Nephron progenitor cell (in vitro differentiated cells): ENCODE data around the gene FAM120B.

ENCODE experiments used
- DNase-seq: peaks from one replicate; pipeline ENCODE4 v3.0.0; 2021
- H3K27ac Mint-ChIP-seq: 2 replicates; pipeline ENCODE4 v1.8.0; 2021; ENCODE audit warnings: mild to moderate bottlenecking, moderate library complexity, mixed read lengths
- H3K27me3 Mint-ChIP-seq: 2 replicates; pipeline ENCODE4 v1.8.0; 2021; ENCODE audit warnings: mild to moderate bottlenecking, low read depth, mixed read lengths; ENCODE audit not compliant: poor library complexity
- H3K36me3 Mint-ChIP-seq: 2 replicates; pipeline ENCODE4 v1.8.0; 2021; ENCODE audit warnings: low read depth, mixed read lengths
- H3K4me1 Mint-ChIP-seq: 2 replicates; pipeline ENCODE4 v1.8.0; 2021; ENCODE audit warnings: mixed read lengths
- H3K4me3 Mint-ChIP-seq: 2 replicates; pipeline ENCODE4 v1.8.0; 2021; ENCODE audit warnings: mild to moderate bottlenecking, moderate library complexity, mixed read lengths
- H3K9me3 Mint-ChIP-seq: 2 replicates; pipeline ENCODE4 v1.8.0; 2021; ENCODE audit warnings: mild to moderate bottlenecking, moderate library complexity, mixed read lengths
- TF ChIP-seq, protein P1 (sequence below): fragments of 200-600 bp; sonication (generic); IDR thresholded peaks from 2 replicates; pipeline ENCODE4 v1.5.0; 2021; ENCODE audit warnings: antibody characterized with exemption

The FAM120B gene

DNA sequence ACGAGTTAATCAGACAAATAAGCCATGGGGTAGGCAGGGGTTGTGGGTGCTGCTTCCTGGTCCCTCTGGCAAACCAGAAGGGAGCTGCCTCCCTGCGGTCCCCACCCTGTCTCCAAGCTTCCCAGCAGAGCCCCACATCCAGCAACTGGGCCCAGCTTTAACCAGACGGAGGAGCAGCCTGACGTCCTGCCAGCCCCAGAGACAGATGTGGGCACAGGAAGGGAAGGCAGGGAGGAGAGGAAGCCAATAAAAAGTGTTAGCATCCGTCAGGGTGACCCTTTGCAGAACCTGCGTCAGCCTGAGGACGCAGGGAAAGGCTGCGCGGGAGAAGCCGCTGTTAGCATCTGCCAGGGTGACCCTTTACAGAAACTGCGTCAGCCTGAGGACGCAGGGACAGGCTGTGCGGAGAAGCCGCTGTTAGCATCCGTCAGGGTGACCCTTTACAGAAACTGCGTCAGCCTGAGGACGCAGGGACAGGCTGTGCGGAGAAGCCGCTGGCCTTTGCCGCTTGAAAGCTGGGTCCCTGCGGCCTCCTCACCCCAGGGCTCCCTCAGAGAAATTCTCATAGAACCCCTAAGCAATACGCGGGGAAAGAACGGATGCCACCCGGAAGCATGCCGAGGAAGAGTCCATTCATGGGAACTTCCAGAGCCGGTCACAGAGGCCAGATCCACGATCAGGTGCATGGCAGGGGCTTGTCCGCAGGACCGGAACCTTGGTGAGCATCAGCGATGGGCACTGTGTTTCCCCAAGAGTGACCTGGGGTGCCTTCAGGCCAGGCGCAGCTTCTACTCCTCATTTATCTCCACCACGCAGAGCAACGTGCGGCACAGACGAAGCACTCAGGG, 31.6 kb upstream of the FAM120B start:
- peaks cover 10% of the 10 kb centered on the region for H3K27me3 Mint-ChIP-seq
- H3K36me3 Mint-ChIP-seq: peaks cover 2% of the 10 kb centered on the region
- peaks cover 72% of the 10 kb centered on the region for H3K4me1 Mint-ChIP-seq
- no peak overlapping the region for H3K4me3 Mint-ChIP-seq
- TF ChIP-seq, protein P1, sequence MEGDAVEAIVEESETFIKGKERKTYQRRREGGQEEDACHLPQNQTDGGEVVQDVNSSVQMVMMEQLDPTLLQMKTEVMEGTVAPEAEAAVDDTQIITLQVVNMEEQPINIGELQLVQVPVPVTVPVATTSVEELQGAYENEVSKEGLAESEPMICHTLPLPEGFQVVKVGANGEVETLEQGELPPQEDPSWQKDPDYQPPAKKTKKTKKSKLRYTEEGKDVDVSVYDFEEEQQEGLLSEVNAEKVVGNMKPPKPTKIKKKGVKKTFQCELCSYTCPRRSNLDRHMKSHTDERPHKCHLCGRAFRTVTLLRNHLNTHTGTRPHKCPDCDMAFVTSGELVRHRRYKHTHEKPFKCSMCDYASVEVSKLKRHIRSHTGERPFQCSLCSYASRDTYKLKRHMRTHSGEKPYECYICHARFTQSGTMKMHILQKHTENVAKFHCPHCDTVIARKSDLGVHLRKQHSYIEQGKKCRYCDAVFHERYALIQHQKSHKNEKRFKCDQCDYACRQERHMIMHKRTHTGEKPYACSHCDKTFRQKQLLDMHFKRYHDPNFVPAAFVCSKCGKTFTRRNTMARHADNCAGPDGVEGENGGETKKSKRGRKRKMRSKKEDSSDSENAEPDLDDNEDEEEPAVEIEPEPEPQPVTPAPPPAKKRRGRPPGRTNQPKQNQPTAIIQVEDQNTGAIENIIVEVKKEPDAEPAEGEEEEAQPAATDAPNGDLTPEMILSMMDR: no peak
- no peak overlapping the region for H3K27ac Mint-ChIP-seq
- H3K9me3 Mint-ChIP-seq: no peaks in the 10 kb centered on the region
- DNase-seq: no peak

DNA sequence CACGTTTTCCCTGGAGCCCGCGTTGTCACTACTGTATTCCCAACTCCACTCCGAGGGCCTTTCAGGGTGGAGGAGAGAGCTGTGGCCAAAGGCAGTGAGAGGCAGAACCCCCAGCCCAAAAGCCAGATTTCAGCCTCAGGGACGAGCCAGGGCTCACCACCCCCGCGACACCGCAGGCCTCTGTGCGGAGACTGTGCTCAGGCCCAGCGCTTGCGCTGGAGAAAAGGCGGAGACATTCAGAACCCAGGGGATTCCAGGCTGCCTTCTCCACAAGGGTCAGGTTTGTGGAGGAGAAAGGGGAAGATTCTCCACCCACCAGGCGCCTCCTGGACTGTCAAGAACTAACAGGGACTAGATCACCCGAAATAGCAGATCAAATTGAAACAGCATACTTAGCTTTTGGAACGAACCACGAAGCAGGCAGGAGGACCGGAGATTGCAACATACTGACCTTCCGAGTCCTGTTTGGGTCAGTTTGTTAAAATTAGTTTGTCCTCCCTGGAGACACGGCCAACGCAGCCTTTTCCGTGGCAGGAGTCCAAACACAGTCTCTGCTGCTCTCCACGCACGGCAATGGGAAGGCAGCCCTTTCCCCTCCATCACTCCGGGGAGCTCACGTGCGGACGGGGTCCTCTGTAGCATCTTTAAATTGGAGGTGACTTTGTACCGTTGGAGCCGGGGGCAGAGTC, 30.0 kb upstream of the FAM120B start:
- no peak overlapping the region for H3K4me3 Mint-ChIP-seq
- peaks cover 15% of the 10 kb centered on the region for H3K36me3 Mint-ChIP-seq
- no peaks in the 10 kb centered on the region for H3K9me3 Mint-ChIP-seq
- H3K4me1 Mint-ChIP-seq: peaks cover 76% of the 10 kb centered on the region
- TF ChIP-seq, protein P1: no peak
- H3K27me3 Mint-ChIP-seq: peaks cover 10% of the 10 kb centered on the region
- H3K27ac Mint-ChIP-seq: no peak overlapping the region
- DNase-seq: no peak

DNA sequence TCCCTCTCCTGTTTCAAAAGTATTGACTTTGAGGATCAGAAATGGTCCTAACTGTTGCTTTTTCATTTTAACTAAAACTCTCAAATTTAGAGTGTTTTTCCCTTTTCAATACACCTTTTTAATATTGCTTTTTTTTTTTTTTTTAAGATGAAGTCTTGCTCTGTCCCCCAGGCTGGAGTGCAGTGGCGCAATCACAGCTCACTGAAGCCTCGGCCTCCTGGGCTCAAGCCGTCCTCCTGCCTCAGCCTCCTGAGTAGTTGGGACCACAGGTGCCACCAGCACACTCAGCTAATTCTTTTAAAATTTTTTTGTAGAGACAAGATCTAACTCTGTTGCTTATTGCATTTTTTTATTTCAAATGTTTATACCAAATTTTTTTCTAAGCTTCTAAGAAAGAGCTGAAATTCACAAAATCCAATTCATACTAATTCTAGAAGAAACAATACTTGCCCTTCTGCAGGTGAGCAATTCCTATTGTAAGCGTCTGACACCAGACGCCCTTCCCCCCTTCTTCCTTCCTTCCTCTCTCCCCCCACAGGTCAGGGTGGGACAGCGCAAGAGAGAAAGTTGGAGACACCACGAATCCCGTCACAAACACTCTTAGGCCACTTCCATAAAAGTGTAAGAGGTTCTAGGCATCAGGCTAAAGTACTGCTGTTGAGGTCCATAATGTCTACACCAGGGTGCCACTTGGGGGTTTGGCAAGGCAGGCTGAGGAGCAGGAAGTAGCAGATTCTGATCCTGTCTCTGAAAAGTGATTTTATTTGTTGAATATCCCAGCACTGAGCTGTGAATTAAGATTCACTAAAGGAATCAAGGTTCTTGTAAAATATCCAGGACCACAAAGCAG, 28.4 kb upstream of the FAM120B start:
- Mint-ChIP-seq H3K9me3 (no peaks in the 10 kb centered on the region), H3K4me1 (peaks cover 78% of the 10 kb centered on the region), H3K27ac (no peak overlapping the region), H3K27me3 (peaks cover 10% of the 10 kb centered on the region), H3K4me3 (no peak overlapping the region), H3K36me3 (peaks cover 30% of the 10 kb centered on the region)
- no peak for DNase-seq
- TF ChIP-seq, protein P1: no peak

DNA sequence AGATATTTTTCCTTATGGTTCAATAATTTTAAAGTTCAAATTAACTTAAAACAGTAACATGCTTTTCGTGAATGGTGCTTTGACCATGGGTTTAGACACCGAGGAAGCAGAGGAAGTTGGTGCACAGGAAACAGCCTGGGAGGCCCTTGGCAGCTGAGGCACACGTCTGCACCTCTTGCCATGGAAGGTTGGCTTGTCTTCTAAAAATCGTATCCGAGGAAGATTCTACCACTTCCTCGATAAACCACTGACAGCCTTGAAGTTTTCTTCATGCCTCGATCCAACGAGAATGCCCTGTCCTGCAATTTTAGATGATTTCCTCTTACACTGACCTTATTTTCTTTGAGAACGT, 27.8 kb upstream of the FAM120B start:
- Mint-ChIP-seq H3K36me3 (peaks cover 33% of the 10 kb centered on the region), H3K27me3 (peaks cover 5% of the 10 kb centered on the region), H3K4me1 (peaks cover 75% of the 10 kb centered on the region)

DNA sequence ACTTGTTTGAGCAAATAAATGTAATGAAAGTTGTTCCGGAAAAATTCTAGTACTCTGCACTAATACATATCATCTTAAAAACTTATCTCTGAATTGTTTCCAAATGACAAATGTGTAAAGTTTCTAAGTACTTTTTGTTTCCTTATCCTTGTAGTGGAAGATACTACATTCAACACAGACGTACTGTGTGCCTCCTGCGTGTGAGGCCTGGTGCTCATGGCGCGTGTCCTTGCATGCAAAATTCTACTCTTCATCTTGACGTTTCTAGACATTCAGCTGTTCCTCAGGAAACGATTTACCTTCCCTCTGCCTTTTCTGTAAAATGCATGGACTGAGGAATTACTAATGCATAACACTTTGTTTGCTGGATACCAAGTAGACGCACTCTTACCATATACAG, 27.1 kb upstream of the FAM120B start:
- H3K27ac Mint-ChIP-seq: no peak overlapping the region
- no peaks in the 10 kb centered on the region for H3K9me3 Mint-ChIP-seq
- peaks cover 39% of the 10 kb centered on the region for H3K36me3 Mint-ChIP-seq
- TF ChIP-seq, protein P1: no peak
- H3K27me3 Mint-ChIP-seq: peaks cover 3% of the 10 kb centered on the region
- H3K4me1 Mint-ChIP-seq: peaks cover 68% of the 10 kb centered on the region
- H3K4me3 Mint-ChIP-seq: no peak overlapping the region
- no peak for DNase-seq

More for the DNA sequence above, 27.8 kb upstream of the FAM120B start:
- TF ChIP-seq, protein P1: no peak
- H3K9me3 Mint-ChIP-seq: no peaks in the 10 kb centered on the region
- H3K27ac Mint-ChIP-seq: no peak overlapping the region
- H3K4me3 Mint-ChIP-seq: no peak overlapping the region
- DNase-seq: no peak
